GM19324 (cell line): Measurements from ENCODE around the gene PLCH1.
A peak's percentile ranks its signal among the peaks of the same experiment; 100 is the strongest.

ENCODE experiments used
- ATAC-seq: cut with Tn5 transposase; IDR thresholded peaks from one replicate; pipeline ENCODE4 v1.9.1; 2021; ENCODE audit warnings: mild to moderate bottlenecking, moderate library complexity; ENCODE audit not compliant: unreplicated experiment, low FRiP score

PLCH1 gene

DNA sequence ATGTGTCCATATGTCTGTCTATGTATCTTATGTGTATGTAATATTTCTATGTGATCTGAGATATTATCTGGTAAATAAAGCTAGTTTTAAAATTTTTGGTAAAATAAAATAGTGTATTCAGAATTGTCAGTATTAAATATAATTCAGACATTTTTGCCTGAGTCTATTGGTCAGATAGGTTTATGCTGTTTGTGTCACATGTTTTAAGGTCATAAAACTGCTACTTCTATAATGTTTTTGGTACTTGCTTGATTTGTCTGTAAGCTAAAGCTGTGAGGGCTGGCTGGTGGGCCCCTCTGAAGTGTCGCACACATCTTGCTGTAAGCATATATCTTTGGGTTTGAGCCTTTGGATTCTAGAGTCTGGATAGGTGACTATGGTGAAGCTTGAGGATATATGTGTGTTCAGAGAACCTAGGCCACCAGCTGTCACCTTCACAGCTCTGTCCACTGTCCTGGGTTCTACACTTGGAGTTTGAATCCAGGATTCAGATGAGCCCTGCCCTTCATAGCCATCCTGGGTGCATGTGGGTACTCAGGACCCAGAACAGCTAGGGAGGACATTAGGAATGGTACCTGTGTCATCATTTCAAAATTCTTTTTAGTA, 379.6 kb downstream of the PLCH1 start:
- no peak for ATAC-seq

DNA sequence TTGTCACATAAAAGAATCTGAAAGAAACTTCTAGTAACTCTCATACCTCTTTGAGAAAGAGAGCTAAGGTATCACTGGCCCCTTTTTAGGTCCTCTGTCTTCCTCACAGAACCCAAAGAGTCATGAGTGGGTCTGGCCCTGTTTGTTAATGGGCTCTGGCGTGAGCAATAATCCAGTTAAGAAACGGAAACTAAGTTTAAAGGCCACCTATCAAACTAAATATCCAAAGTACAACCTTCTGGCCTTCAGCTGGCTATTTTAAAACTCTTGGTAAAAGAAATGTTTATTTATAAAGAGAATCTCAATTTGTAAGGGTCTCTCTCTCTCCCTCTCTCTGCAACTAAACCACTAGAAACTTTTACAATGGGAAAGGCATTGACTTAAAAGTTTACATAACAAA, 380.4 kb downstream of the PLCH1 start:
- ATAC-seq: no peak

DNA sequence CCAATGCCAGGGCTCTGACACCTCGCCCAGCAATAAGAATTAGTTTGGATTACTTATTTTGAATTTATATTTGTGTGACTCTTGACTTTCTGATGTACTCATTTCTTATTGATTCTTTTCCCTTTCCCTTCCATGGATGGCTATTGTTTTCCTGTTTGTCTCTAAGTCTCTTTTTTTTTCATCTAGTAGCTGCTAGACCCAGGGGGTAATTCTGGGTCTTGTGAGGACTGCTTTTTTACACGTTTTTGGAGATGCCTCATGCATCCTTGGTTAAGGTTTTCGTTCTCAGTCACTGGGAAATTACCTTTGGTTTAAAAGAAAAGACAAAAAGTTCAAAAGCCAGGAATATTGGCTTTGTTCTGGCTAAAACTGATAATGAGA, 381.2 kb downstream of the PLCH1 start:
- no peak for ATAC-seq

DNA sequence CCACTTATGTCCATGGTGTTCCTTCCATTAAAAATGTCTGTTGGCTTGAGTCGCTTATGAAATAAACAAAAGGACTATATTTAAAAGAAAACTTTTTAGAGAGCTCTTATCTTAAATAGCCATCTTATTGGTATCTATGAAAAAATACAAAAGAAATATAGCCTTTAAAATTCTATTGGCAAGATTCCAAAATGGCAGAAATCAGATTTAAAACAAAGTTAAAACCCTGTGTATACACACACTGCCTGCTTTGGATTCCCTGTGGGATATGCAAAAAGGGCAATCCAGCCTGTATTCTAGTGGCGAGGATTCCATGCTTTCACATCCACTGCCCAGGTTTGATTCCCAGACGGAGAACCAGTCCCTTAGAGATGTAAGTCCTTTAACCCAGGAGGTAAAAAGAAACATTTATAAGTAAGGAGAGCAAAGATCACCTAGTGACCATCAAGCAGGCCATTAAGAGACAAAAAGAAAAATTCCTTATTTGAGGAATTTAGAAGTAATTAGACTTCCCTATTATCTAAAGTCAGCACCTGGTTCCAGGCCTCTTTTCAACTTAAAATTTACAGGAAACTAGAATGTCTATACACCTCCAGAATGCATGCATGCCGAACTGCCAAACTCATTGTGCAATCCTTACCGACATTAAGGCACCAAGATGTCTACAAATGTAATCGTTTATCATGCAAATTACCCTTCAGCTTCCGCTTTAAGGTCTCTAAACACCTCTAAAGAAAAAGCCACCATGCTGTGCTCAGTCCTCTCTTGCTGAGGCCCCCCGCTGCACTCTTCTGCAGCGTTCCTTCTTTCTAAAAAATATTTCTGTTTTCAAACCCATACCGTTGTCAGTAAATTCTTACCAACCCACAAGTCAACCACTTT, 381.8 kb downstream of the PLCH1 start:
- no peak for ATAC-seq

DNA sequence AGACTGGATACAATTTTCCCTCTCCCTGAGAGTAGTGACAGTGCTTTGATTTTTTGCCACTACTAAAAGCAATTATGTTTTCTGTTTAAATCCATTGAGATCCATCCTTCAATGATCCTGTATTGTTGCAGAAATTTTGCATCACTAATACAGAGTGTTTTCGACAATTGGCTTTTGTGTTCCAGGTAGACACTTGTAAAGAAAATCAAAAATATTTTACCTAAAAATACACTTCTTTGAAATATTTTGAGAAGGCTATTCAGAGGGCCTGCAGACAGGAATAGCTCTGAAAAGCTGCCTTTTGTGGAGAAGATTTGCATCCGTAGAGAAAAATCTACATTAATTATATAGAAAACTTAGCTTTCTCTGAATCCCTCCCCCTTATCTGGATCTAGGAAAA, 384.6 kb downstream of the PLCH1 start:
- no peak for ATAC-seq

DNA sequence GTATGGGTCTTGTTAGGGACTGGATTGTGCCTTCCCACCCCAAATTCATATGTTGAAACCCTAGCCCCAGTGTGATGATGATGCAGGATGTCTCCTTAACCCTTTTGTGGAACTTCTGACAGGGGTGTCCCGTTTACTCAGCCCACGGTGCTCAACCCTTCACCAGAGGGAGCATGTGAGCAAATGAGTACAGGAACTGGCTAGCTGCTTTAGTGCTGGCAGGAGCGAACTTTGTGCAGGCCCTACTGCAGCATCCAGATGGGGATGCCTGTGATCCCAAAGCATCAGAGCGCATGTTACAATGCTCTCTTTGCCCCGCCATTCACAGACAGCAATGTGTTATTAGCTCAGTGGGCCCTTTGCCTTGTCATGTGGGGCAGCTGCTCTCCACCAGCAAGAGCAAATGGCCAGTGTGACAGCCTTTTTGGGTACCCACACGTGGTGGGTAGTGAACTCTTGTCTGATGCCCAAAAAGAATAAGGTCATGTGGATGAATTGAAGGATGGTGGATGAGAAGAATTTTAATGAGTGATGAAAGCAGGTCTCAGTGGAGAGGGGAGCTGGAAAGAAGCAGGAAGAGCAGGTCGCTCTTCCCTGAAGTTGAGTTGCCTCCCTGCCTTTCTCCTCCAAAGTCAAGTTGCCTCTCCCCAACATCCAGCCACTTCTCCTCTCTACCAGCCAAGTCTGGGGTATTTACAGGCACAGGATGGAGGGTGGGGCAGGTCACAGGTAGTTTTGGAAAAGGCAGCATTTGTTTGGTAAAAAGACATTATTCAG, 388.1 kb downstream of the PLCH1 start:
- ATAC-seq: no peak

DNA sequence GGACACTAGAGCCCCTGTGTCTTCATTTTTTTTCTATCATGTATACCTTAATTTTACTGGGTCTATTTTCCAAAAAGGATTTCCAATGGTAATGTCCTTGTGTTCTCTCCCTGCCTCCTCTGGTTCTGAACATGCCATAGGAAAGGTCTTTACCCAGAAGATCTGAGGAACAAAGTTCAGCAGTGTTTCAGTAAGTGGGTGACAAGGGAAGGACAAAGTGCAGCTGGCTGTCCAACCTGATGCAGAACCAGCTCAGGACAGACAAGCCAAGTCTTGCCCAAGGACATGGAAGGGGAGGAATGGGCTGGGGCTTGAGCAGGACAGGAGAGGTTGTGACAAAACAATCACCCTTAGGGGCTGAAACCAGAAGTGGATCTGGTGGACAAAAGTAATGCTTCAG, 390.2 kb downstream of the PLCH1 start:
- no peak for ATAC-seq

DNA sequence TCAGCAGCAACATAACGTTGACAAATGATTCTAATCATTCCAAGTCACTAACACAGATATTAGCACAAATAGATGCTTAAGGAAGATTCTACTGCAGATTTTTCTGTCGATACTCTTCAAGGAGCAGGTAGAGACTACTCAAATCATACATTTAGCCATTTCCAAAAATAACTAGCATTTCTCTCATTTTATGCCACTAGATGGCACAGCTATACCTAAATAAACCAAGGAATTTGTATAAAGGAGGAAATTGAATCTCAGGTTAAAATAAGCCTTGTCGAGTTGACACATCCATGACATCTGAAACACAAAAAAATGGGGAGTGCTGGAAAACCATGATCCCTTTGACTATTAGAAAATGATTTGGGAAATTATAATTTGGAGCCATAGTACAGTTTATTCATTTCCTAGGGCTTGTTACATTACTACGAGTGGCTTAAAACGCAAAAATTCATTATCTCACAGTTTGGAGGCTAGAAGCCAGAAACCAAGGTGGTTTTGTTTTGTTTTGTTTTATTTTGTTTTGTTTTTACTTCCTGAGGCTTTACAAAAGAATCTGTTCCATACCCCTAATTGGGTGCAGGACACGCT, 391.9 kb downstream of the PLCH1 start:
- ATAC-seq: no peak

DNA sequence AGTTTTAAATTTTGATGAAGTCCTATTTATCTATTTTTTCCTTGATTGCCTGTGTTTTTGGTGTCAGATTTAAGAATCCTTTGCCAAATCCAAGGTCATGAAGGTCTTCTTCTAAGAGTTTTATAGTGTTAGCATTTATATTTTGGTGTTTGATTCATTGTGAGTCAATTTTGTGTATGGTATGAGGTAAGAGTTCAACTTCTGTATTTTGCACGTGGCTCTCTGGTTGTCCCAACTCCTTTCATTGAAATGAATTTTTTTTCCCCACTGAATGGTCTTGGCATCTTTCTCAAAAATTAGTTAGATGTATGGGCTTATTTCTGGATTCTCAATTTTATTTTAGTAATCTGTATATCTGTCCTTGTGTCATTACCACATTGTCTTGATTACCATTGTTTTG, 394.3 kb downstream of the PLCH1 start:
- no peak for ATAC-seq

DNA sequence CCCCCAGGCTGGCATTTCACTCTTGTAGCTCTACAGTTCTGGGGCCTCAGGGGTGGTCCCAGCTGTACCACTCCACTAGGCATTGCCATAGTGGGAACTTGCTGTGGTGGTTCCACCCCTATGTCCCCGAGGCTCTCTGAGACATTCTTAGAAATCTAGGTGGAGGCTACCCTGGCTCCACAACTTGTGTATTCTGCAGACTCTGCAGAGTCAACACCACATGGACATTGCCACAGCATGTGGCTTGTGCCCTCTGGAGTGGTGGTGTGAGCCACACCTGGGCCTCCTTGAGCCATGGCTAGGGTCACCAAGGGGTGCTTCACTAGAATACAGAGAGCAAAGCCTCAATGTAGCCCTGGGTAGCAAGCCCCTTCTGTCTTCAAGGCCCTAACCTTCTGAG, 397.0 kb downstream of the PLCH1 start:
- ATAC-seq: no peak

DNA sequence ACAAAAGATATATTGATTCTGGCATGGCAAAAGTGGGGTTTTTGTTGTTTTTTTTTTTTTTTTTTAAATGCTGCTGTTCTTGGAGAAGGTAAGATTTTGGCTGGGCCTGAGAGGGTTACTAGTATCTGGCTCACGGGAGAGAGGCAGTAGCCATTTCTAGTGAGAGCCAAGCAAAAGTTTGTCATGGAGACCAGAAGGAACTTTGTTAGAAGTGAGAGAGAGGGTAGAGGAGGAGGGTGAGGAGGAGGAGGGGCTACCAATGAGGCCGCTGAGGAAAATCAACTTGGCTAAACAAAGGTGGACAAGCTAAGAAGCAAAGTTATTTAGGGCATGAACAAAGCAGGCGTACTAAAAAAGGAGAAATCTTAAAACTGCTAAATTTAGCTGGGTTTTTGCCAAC, 402.5 kb downstream of the PLCH1 start:
- no peak for ATAC-seq

DNA sequence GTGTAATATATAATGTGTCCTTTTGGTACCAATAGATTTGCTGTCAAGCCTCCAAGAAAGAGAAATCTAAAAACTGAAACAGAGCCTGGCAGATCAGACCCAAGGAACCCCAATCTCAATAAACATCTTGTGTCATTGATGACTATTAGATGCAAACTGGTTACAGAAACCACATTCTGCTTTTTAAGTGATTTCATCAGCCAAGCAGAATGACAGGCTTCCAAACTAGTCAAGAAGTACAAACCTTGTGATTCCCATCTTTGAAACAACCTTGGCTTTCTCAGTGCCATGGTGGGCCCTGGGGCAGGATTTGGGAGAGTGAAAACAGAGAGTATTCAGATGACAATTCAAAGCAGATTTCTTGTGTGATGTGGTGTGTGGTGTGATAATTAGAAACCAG, 405.8 kb downstream of the PLCH1 start:
- no peak for ATAC-seq

DNA sequence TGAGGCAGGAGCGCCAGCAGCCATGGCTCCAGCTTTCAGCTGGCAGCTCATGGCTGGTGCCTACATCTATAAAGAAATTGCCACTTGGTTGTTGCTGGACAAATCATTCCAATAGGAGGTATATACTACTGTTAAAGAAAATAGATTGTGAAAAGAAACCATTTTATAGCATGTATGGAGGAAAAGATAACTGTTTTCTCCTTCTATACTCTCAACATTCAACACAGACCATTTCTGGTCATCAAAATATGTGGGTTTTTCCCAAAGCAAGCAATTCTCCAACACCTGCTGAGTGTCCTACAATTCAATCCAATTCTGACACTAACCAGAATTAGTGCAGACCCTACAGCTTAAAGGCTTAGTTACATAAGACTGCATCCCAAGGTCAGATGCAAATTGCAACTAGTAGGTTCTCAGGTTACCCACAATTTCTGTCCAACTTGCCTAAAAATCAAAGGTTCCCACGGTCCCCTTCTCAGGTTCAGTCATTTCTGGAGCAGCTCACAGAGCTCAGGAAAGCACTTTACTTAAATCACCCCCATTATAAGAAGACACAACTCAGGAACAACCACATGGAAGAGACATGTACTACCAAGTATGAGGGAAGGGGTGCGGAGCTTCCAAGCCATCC, 409.0 kb downstream of the PLCH1 start:
- ATAC-seq: no peak

DNA sequence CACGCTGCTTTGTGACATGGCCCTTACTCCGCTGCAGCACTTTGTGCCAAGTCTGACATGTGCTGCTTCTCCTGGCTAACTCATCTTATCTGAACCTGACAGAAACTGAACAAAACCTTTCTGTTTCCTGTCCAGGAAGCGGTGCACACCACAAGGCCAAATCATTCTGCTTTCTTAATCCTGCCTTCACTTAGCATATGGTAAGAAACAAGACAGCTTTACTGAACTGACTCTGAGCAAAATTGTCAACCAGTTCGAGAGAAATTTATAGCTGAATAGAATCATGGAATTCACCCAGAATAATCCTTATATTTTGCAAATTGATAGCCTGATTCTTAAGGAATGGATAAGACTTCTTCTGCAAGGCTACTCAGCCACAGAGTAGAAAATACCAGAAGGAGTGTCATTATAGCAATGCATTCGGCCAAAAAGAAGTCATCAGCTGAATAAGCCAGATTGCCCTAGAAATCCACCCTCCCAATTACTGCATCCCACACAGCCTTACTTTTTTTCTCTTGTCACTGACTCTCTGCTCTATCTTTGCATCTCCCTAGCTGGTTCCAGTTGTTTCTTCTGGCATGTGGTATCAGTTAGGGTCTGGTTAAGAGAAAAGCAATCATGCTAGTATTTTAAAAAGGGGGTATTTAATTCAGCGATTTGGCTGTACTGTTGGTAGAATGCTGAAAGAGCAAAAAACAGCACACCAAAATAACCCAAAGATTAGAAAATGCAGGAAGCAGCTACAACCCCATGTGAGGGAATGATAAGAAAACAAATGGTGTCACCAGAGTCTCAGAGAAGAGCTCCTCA, 409.8 kb downstream of the PLCH1 start:
- ATAC-seq: peak; percentile 80

DNA sequence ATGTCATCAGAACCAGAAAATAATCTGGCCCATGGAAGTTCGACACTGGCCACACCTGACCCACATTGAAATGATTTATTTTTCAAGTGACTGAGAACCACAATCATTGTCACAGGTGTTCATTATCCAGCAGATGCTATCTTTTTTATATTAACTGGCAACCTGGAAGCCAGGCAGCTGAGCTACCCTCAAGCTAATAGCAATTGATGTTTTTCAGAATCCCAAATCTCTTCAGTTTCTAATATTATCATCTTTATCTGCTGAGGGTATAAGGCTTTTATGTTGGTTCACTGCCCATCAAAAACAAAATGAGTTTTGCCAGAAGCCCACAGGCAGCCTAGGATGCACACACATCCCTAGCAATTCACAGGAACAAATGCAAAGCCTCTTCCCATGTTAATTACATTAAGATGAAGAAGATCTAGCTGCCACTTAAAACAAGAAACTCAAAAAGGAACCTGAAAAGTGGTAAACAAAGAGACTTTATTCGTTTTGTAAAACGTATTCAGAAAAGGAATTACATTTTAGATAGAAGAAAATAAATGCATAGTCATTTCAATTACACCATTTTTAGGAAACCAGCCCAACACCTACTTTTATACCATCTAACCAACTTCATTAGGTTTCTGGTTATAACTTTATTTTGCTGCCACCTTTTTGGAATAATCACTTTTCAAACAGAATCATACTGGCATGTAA, 410.5 kb downstream of the PLCH1 start:
- ATAC-seq: no peak

DNA sequence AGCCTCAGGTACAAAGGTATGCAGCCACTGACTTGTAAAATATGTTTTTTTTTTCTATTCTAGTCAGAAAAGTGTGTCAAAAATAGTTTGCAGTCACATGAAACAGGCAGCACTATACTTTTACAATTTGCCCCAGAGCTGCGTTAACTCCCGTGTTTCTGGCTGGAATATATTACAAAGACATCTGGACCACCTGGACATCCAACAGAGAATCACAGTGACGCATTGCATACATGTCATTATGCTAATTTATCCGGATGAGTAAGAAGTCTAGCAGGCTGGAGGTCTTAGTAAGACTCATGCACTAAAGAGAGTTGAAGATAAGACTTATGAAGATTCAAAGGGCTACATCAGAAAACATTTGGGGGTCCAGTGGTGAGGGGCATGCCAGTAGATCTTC, 412.2 kb downstream of the PLCH1 start:
- no peak for ATAC-seq

DNA sequence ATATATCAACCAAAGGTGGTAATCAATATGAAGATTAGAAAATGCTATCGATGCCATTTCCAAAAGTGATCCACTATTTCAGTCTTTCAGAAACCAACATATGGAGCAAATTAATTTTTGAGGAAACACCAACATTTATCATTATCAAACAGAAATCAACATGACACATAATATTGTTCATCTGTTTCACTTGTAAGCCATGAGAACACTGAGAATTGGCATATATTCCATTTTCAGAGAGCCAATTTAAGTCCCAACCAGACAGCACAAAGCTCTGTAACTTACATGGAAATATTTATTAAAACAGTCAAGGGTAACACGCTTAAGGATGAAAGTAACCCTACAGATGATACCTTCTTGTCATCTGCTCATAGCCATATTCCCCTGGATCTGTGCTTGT, 413.8 kb downstream of the PLCH1 start:
- no peak for ATAC-seq

DNA sequence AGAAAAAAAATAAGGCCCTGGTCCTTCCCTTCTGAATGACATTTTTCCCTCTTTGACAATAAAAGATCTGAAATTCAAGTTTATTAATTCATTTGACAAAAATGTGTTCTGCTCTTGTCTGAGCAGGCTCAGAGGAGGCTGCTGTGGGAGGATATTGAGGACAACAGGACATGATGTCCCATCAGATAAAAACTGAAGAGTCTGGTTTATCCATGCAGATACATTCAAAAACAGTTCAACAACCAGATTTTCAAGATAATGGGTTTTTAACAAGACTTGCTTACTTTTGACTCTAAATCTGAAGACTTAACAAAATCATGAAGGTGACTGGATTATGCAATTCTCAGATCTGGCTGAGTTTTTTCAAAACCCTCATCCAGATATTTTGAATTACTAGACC, 414.5 kb downstream of the PLCH1 start:
- no peak for ATAC-seq

DNA sequence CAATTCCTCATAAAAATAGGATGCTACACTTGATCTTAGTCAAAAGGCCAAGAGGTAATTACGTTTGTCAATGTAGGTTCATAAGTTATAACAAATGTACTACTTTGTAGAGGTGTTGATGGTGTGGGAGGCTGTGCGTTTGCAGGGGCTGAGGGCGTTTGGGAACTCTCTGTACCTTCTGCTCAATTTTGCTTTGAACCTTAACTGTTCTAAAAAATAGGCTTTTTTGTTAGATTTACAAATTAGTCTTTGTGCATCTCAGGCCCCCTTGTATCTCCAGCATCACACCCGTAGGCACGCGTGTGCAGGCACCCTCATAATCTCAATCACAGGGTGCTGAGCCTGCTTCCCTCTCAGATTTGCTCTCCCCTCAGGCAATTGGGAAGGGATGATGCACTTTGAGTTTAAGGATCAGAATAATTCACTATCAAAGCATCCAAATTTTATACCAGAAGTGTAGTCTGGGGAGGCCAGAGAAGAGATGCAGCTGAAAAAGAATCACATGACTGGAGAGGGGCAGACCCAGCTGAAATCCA, 415.3 kb downstream of the PLCH1 start:
- ATAC-seq: no peak
